SK-N-SH treated with all-trans-retinoic acid at 6 μM for 48 hours (cell line): ENCODE data around the gene HOXA6.

Experiments
- BACH2 ChIP-seq: fragments of 250-450 bp; sonication (Bioruptor Pico); IDR thresholded peaks from 2 replicates; pipeline ENCODE4 v1.9.0; 2021; ENCODE audit warnings: mild to moderate bottlenecking, borderline replicate concordance
- CREB5 ChIP-seq: fragments of 250-450 bp; sonication (Bioruptor Pico); IDR thresholded peaks from 2 replicates; pipeline ENCODE4 v1.5.1; 2020; ENCODE audit warnings: low read depth, mild to moderate bottlenecking, moderate library complexity
- CSDC2 ChIP-seq: fragments of 250-450 bp; sonication (Bioruptor Pico); IDR thresholded peaks from 2 replicates; pipeline ENCODE4 v1.5.0; 2020; ENCODE audit warnings: mild to moderate bottlenecking, moderate library complexity
- PATZ1 ChIP-seq: fragments of 250-450 bp; sonication (Bioruptor Pico); IDR thresholded peaks from 2 replicates; pipeline ENCODE4 v1.8.0; 2020; ENCODE audit warnings: mild to moderate bottlenecking, moderate library complexity, borderline replicate concordance
- PPARA ChIP-seq: fragments of 250-450 bp; sonication (Bioruptor Pico); IDR thresholded peaks from 2 replicates; pipeline ENCODE4 v1.5.0; 2020; ENCODE audit warnings: mild to moderate bottlenecking, borderline replicate concordance
- RARB ChIP-seq: fragments of 250-450 bp; sonication (Bioruptor Pico); IDR thresholded peaks from 2 replicates; pipeline ENCODE4 v1.8.0; 2021; ENCODE audit warnings: mild to moderate bottlenecking, moderate library complexity
- TOX ChIP-seq: fragments of 250-450 bp; sonication (Bioruptor Pico); IDR thresholded peaks from 2 replicates; pipeline ENCODE4 v1.8.0; 2021; ENCODE audit warnings: mild to moderate bottlenecking, moderate library complexity, borderline replicate concordance
- TSHZ2 ChIP-seq: fragments of 250-450 bp; sonication (Bioruptor Pico); IDR thresholded peaks from 2 replicates; pipeline ENCODE4 v1.5.0; 2020; ENCODE audit warnings: mild to moderate bottlenecking, moderate library complexity
- ZC3H10 ChIP-seq: fragments of 250-450 bp; sonication (Bioruptor Pico); IDR thresholded peaks from 2 replicates; pipeline ENCODE4 v1.5.1; 2021; ENCODE audit warnings: mild to moderate bottlenecking, moderate library complexity
- ZFP30 ChIP-seq: fragments of 450-650 bp; formaldehyde crosslinking; IDR thresholded peaks from 2 replicates; pipeline ENCODE4 v1.5.0; 2022; ENCODE audit warnings: mild to moderate bottlenecking, moderate library complexity
- ZNF565 ChIP-seq: fragments of 450-650 bp; formaldehyde crosslinking; conservative IDR thresholded peaks from 2 replicates; pipeline ENCODE4 v1.5.0; 2020; ENCODE audit warnings: low read depth, mild to moderate bottlenecking, moderate library complexity
- ZNF70 ChIP-seq: fragments of 450-650 bp; formaldehyde crosslinking; IDR thresholded peaks from 2 replicates; pipeline ENCODE4 v1.5.0; 2020; ENCODE audit warnings: mild to moderate bottlenecking, moderate library complexity
- ZNF8 ChIP-seq: fragments of 450-650 bp; formaldehyde crosslinking; IDR thresholded peaks from 2 replicates; pipeline ENCODE4 v1.5.0; 2020; ENCODE audit warnings: mild to moderate bottlenecking, moderate library complexity

- TF ChIP-seq ZNF565 (CRISPR knock-in tag) = no peak
- TF ChIP-seq TOX = no peak
- TF ChIP-seq BACH2 = no peak
- TF ChIP-seq ZFP30 (CRISPR knock-in tag) = no peak
- TF ChIP-seq CREB5 (CRISPR knock-in tag) = no peak
- no peak for TF ChIP-seq PATZ1 (CRISPR knock-in tag)
- no peak for TF ChIP-seq RARB (CRISPR knock-in tag)
- TF ChIP-seq ZNF70 (CRISPR knock-in tag) = no peak
- no peak for TF ChIP-seq TSHZ2
- TF ChIP-seq ZNF8 (CRISPR knock-in tag) = no peak
- TF ChIP-seq CSDC2 (CRISPR knock-in tag) = no peak
- no peak for TF ChIP-seq PPARA (CRISPR knock-in tag)
- TF ChIP-seq ZC3H10 (CRISPR knock-in tag) = no peak
Observed at GRCh38 chr7:27112361-27112760, 35.2 kb downstream of the HOXA6 start.
